Caco-2 (cell line): Measurements from ENCODE around the gene TMPRSS5. TPM values are rescaled to one million over a fixed set of nuclear protein-coding genes. Genes with fewer than 3 reads are reported as not detected.

ENCODE experiments used
- BruUV-seq: library from RNA; stranded (reverse); fragments of 400-500 nt; replicated peaks from 2 replicates; lab custom pipeline; 2021; lab: Mats Ljungman, UMichigan
- CTCF ChIA-PET: fragments of 300-600 bp; sonication (Branson Sonifier 250); formaldehyde crosslinking; loops from one replicate; lab custom pipeline; 2022; ENCODE audit warnings: antibody characterized with exemption; lab: Charles Lee
- POLR2A ChIA-PET: fragments of 300-600 bp; sonication (Branson Sonifier 250); formaldehyde crosslinking; loops from one replicate; lab custom pipeline; 2022; ENCODE audit warnings: antibody characterized with exemption; lab: Charles Lee
- DNase-seq, 2 experiments: peaks; one replicate each; pipeline versions ENCODE4 v3.0.0 to v3.0.0-alpha.2; 2020 to 2022
- H3K27me3 ChIP-seq: replicated peaks from 2 replicates; pipeline ENCODE4 v1.6.0; 2011; ENCODE audit warnings: low read length; ENCODE audit not compliant: control insufficient read depth, insufficient read depth
- H3K36me3 ChIP-seq: 2 replicates; pipeline ENCODE4 v1.5.1; 2011; ENCODE audit warnings: low read length; ENCODE audit not compliant: control insufficient read depth, insufficient read depth
- H3K4me1 ChIP-seq: fragments of 250-450 bp; sonication (Bioruptor Pico); 2 replicates; pipeline ENCODE4 v1.5.1; 2020; ENCODE audit warnings: mild to moderate bottlenecking
- H3K4me3 ChIP-seq: 2 replicates; pipeline ENCODE4 v1.5.1; 2011; ENCODE audit warnings: low read depth, mild to moderate bottlenecking, control low read depth, low read length
- H3K9me3 ChIP-seq: fragments of 250-450 bp; sonication (Bioruptor Pico); 2 replicates; pipeline ENCODE4 v1.5.1; 2020; ENCODE audit warnings: mild to moderate bottlenecking, moderate library complexity
- H3K27ac Mint-ChIP-seq: one replicate; pipeline ENCODE4 v1.8.0; 2022; ENCODE audit warnings: mixed read lengths; ENCODE audit not compliant: unreplicated experiment
- H3K27me3 Mint-ChIP-seq: one replicate; pipeline ENCODE4 v1.8.0; 2022; ENCODE audit warnings: mixed read lengths; ENCODE audit not compliant: insufficient read depth, unreplicated experiment
- H3K36me3 Mint-ChIP-seq: one replicate; pipeline ENCODE4 v1.8.0; 2022; ENCODE audit warnings: mild to moderate bottlenecking, mixed read lengths; ENCODE audit not compliant: insufficient read depth, unreplicated experiment
- H3K4me1 Mint-ChIP-seq: one replicate; pipeline ENCODE4 v1.8.0; 2022; ENCODE audit warnings: low read depth, mixed read lengths; ENCODE audit not compliant: unreplicated experiment
- H3K4me3 Mint-ChIP-seq: one replicate; pipeline ENCODE4 v1.8.0; 2022; ENCODE audit warnings: mild to moderate bottlenecking, moderate library complexity, mixed read lengths; ENCODE audit not compliant: unreplicated experiment
- H3K9me3 Mint-ChIP-seq: one replicate; pipeline ENCODE4 v1.8.0; 2022; ENCODE audit warnings: mixed read lengths; ENCODE audit not compliant: unreplicated experiment
- intact Hi-C: fragments of 100-400 bp; cut with micrococcal nuclease; formaldehyde crosslinking; loops from one replicate; pipeline ENCODE4 v1.10.0; 2022; ENCODE audit not compliant: unreplicated experiment
- total RNA-seq: library from RNA; stranded (reverse); gene quantifications from 2 replicates; pipeline ENCODE4 v1.2.3, GENCODE V29; 2022
- TF ChIP-seq, protein P1 (sequence below), 2 experiments: fragments of 200-600 bp in 1 of 2; IDR thresholded peaks; 1 replicate in 1 of 2; 2 replicates in 1 of 2; pipeline versions ENCODE4 v1.5.1 to v1.8.0; 2011 to 2022; ENCODE audit warnings: antibody characterized with exemption in 1 of 2, control low read depth in 1 of 2, inconsistent platforms in 1 of 2, low read depth in 1 of 2, low read length in 1 of 2, mild to moderate bottlenecking in 1 of 2, moderate library complexity in 1 of 2; ENCODE audit not compliant: insufficient read depth in 1 of 2, severe bottlenecking in 1 of 2, unreplicated experiment in 1 of 2

The TMPRSS5 gene
- total RNA-seq, 1 experiment from 2014 or later: 2.4 TPM

DNA sequence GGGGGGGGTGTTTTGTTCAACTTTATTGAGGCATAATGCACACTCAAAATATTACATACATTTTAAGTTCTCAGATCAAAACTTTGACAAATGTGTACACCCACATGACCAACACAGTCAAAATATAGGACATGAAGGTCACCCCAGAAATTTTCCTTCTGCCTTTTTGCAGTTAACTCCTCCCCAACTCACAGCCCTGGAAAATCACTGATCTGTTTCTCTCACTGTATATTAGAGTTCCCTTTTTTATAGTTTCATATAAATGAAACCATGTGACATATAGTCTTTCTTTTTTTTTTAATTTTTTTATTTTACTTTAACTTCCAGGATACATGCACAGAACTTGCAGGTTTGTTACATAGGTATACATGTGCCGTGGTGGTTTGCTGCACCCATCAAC lies 4.6 kb downstream of the TMPRSS5 start:
- no peak overlapping the region for H3K27ac Mint-ChIP-seq

DNA sequence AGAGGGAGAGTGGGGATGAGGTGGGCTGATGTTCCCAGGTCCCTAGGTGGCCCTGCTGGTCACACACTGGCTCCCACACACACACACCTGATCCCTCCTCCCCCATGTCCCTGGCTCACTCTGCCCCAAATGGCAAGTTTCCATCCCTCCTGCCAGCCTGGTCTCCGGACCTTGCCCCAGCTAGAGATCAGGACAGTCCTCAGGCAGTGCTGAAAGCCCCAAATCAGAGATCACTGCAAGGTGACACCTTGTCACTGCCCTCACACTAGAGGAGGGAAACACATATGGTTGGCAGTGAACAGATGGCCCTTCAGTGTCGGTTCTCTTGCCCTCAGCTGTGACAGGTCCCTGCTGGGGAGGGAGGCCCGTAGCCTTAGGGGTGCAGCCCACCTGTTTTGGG lies 7.6 kb downstream of the TMPRSS5 start:
- BruUV-seq: no TSS peak

More for the DNA sequence above, 4.6 kb downstream of the TMPRSS5 start:
- H3K4me3 ChIP-seq: no peak overlapping the region
- POLR2A ChIA-PET: no interaction called here
- no peaks in the 10 kb centered on the region for H3K27me3 Mint-ChIP-seq
- H3K36me3 ChIP-seq: peaks cover 2% of the 10 kb centered on the region; the same call in 1 of the 2 replicates
- intact Hi-C loops: no loop called here
- H3K9me3 Mint-ChIP-seq: peaks cover 24% of the 10 kb centered on the region
- no peaks in the 10 kb centered on the region for H3K27me3 ChIP-seq
- no peak for DNase-seq
- H3K36me3 Mint-ChIP-seq: no peaks in the 10 kb centered on the region
- peaks cover 4% of the 10 kb centered on the region; the same call in 1 of the 2 replicates for H3K9me3 ChIP-seq
- H3K4me3 Mint-ChIP-seq: no peak overlapping the region
- no TSS peak for BruUV-seq
- no peaks in the 10 kb centered on the region for H3K4me1 ChIP-seq
- TF ChIP-seq, protein P1, sequence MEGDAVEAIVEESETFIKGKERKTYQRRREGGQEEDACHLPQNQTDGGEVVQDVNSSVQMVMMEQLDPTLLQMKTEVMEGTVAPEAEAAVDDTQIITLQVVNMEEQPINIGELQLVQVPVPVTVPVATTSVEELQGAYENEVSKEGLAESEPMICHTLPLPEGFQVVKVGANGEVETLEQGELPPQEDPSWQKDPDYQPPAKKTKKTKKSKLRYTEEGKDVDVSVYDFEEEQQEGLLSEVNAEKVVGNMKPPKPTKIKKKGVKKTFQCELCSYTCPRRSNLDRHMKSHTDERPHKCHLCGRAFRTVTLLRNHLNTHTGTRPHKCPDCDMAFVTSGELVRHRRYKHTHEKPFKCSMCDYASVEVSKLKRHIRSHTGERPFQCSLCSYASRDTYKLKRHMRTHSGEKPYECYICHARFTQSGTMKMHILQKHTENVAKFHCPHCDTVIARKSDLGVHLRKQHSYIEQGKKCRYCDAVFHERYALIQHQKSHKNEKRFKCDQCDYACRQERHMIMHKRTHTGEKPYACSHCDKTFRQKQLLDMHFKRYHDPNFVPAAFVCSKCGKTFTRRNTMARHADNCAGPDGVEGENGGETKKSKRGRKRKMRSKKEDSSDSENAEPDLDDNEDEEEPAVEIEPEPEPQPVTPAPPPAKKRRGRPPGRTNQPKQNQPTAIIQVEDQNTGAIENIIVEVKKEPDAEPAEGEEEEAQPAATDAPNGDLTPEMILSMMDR (IDR thresholded peaks at IDR 0.05; ENCODE audit: insufficient read depth in 1 of 2, low read depth in 1 of 2, low read length in 1 of 2, severe bottlenecking in 1 of 2, unreplicated experiment in 1 of 2): no peak
- H3K4me1 Mint-ChIP-seq: no peaks in the 10 kb centered on the region
- CTCF ChIA-PET: no interaction called here

DNA sequence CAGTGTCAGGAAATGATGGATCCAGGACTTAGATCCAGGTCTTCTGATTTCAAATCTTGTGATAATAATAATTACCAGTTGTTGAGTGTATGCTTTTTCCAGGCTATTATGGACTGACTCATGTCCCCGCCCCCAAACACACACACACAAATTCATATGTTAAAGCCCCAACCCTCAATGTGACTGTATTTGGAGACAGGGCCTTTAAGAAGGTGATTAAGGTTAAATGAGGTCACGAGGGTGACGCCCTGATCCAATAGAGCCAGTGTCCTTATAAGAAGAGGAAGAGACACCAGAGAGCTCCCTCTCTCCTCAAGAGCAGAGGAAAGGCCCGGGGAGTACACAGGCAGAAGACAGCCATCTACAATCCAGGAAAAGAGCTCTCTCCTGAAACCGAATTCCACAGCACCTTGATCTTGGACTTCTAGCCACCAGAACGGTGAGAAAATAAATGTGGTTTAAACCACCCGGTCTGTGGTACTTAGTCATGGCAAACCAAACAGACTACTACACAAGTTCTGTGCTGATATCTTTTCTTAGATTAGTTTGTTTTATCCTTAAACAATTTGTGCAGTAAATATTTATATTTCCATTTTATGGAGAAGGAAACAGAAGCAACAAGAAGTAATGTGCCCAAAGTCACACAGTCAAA lies 8.2 kb downstream of the TMPRSS5 start:
- no peaks in the 10 kb centered on the region for H3K27me3 Mint-ChIP-seq
- intact Hi-C loops: no loop called here
- POLR2A ChIA-PET: interaction anchor here (1.0 kb wide), 1 partner anchor 27 kb away, joined by 3 read pairs; no protein-coding TSS in a partner anchor
- H3K27me3 ChIP-seq: no peaks in the 10 kb centered on the region
- no TSS peak for BruUV-seq
- no peak for DNase-seq
- TF ChIP-seq, protein P1 (IDR thresholded peaks at IDR 0.05; ENCODE audit: insufficient read depth in 1 of 2, low read depth in 1 of 2, low read length in 1 of 2, severe bottlenecking in 1 of 2, unreplicated experiment in 1 of 2): no peak
- peaks cover 4% of the 10 kb centered on the region; the same call in 1 of the 2 replicates for H3K9me3 ChIP-seq
- no peaks in the 10 kb centered on the region for H3K4me1 Mint-ChIP-seq
- no peak overlapping the region for H3K4me3 Mint-ChIP-seq
- CTCF ChIA-PET: no interaction called here
- no peak overlapping the region for H3K4me3 ChIP-seq
- no peak overlapping the region for H3K27ac Mint-ChIP-seq
- peaks cover 10% of the 10 kb centered on the region for H3K9me3 Mint-ChIP-seq
- H3K36me3 ChIP-seq: 0 out of 2 replicates have a peak, but pooled peaks cover 2% of the 10 kb centered on the region
- no peaks in the 10 kb centered on the region for H3K4me1 ChIP-seq
- H3K36me3 Mint-ChIP-seq: no peaks in the 10 kb centered on the region

More for the DNA sequence above, 7.6 kb downstream of the TMPRSS5 start:
- peaks cover 4% of the 10 kb centered on the region; the same call in 1 of the 2 replicates for H3K9me3 ChIP-seq
- no peak overlapping the region for H3K27ac Mint-ChIP-seq
- POLR2A ChIA-PET: interaction anchor here (1.0 kb wide), 1 partner anchor 28 kb away, joined by 3 read pairs; no protein-coding TSS in a partner anchor
- H3K4me1 ChIP-seq: no peaks in the 10 kb centered on the region
- no peaks in the 10 kb centered on the region for H3K27me3 ChIP-seq
- H3K27me3 Mint-ChIP-seq: no peaks in the 10 kb centered on the region
- no peaks in the 10 kb centered on the region for H3K4me1 Mint-ChIP-seq
- H3K4me3 ChIP-seq: no peak overlapping the region
- DNase-seq: no peak
- CTCF ChIA-PET: no interaction called here
- H3K4me3 Mint-ChIP-seq: no peak overlapping the region
- H3K9me3 Mint-ChIP-seq: peaks cover 13% of the 10 kb centered on the region
- H3K36me3 ChIP-seq: 0 out of 2 replicates have a peak, but pooled peaks cover 2% of the 10 kb centered on the region
- TF ChIP-seq, protein P1 (IDR thresholded peaks at IDR 0.05; ENCODE audit: insufficient read depth in 1 of 2, low read depth in 1 of 2, low read length in 1 of 2, severe bottlenecking in 1 of 2, unreplicated experiment in 1 of 2): no peak
- H3K36me3 Mint-ChIP-seq: no peaks in the 10 kb centered on the region
- intact Hi-C loops: no loop called here
